HG03108 (cell line): ENCODE measurements around the gene NQO2.
"Not testable (repeated sequence)": the region's sequence is repeated elsewhere in the genome, so short reads cannot be mapped to it uniquely, and the experiment has no call there.

Source experiments
- ATAC-seq: cut with Tn5 transposase; IDR thresholded peaks from one replicate; pipeline ENCODE4 v1.9.1; 2021; ENCODE audit warnings: moderate library complexity; ENCODE audit not compliant: unreplicated experiment

NQO2 gene

GRCh38 chr6:3011592-3011991, 11.9 kb downstream of the NQO2 start:
- ATAC-seq = no peak

GRCh38 chr6:3013486-3013885, 13.8 kb downstream of the NQO2 start:
- ATAC-seq = no peak

- no peak for ATAC-seq
Observed at GRCh38 chr6:3013901-3014674, 14.4 kb downstream of the NQO2 start.

- ATAC-seq = no peak
Observed at GRCh38 chr6:3014675-3015066, 15.0 kb downstream of the NQO2 start.

- ATAC-seq = no peak
Observed at GRCh38 chr6:3015144-3015543, 15.4 kb downstream of the NQO2 start.

GRCh38 chr6:3016473-3017280, 17.0 kb downstream of the NQO2 start:
- no peak for ATAC-seq

GRCh38 chr6:3017304-3017703, 17.6 kb downstream of the NQO2 start:
- no peak for ATAC-seq

GRCh38 chr6:3019065-3019464, 19.4 kb downstream of the NQO2 start:
- no peak for ATAC-seq

- no peak for ATAC-seq
Observed at GRCh38 chr6:3019749-3020320, 20.1 kb downstream of the NQO2 start.

- ATAC-seq = not testable (repeated sequence)
Observed at GRCh38 chr6:3020976-3021598, 21.4 kb downstream of the NQO2 start.

GRCh38 chr6:3022765-3023662, 23.3 kb downstream of the NQO2 start:
- ATAC-seq = no peak

GRCh38 chr6:3023663-3024483, 24.2 kb downstream of the NQO2 start:
- ATAC-seq = peak; percentile 74

- ATAC-seq = peak; percentile 67
Observed at GRCh38 chr6:3026791-3027626, 27.3 kb downstream of the NQO2 start.

GRCh38 chr6:3028156-3028555, 28.5 kb downstream of the NQO2 start:
- ATAC-seq = not testable (repeated sequence)

GRCh38 chr6:3031857-3032640, 32.4 kb downstream of the NQO2 start:
- ATAC-seq = no peak

GRCh38 chr6:3032986-3033385, 33.3 kb downstream of the NQO2 start:
- ATAC-seq = no peak

- ATAC-seq = no peak
Observed at GRCh38 chr6:3033652-3034051, 34.0 kb downstream of the NQO2 start.

- no peak for ATAC-seq
Observed at GRCh38 chr6:3035397-3035796, 35.7 kb downstream of the NQO2 start.
